VCaP (cell line): ENCODE results near the gene DTNA.

ENCODE experiments used
- H3K27ac ChIP-seq: fragments of 450-650 bp; 2 replicates; pipeline ENCODE4 v1.5.1; 2017
- CTCF ChIP-seq: fragments of 450-650 bp; conservative IDR thresholded peaks from 2 replicates; pipeline ENCODE4 v1.5.1; 2017; ENCODE audit warnings: mild to moderate bottlenecking, moderate library complexity

DTNA gene

GRCh38 chr18:34806527-34806926, 96.4 kb downstream of the DTNA start:
- no peak for TF ChIP-seq CTCF
- H3K27ac ChIP-seq: no peak overlapping the region

GRCh38 chr18:34807106-34807796, 97.2 kb downstream of the DTNA start:
- TF ChIP-seq CTCF: no peak
- no peak overlapping the region for H3K27ac ChIP-seq

GRCh38 chr18:34808389-34808788, 98.3 kb downstream of the DTNA start:
- no peak for TF ChIP-seq CTCF
- no peak overlapping the region for H3K27ac ChIP-seq

- no peak overlapping the region for H3K27ac ChIP-seq
- TF ChIP-seq CTCF: 0 out of 2 replicates have a peak, but pooled peaks have one; percentile 9
Measured at GRCh38 chr18:34809451-34810072, 99.5 kb downstream of the DTNA start.

- no peak for TF ChIP-seq CTCF
Measured at GRCh38 chr18:34816183-34816582, 106.1 kb downstream of the DTNA start.

GRCh38 chr18:34817636-34818035, 107.5 kb downstream of the DTNA start:
- TF ChIP-seq CTCF: no peak

More at GRCh38 chr18:34816183-34816582, 106.1 kb downstream of the DTNA start:
- H3K27ac ChIP-seq: no peak overlapping the region

GRCh38 chr18:34818064-34818463, 108.0 kb downstream of the DTNA start:
- TF ChIP-seq CTCF: no peak
- no peak overlapping the region for H3K27ac ChIP-seq

More at GRCh38 chr18:34817636-34818035, 107.5 kb downstream of the DTNA start:
- H3K27ac ChIP-seq: no peak overlapping the region
